Activated T-cell treated with anti-CD3 and anti-CD28 coated beads for 1 hour (primary cell): ENCODE measurements around the gene CC2D1A.
"Not testable (repeated sequence)": the region's sequence is repeated elsewhere in the genome, so short reads cannot be mapped to it uniquely, and the experiment has no call there.

Experiments used
- DNase-seq: peaks from one replicate; pipeline ENCODE4 v3.0.0-alpha.2; 2020; ENCODE audit warnings: low read depth

CC2D1A gene

DNA sequence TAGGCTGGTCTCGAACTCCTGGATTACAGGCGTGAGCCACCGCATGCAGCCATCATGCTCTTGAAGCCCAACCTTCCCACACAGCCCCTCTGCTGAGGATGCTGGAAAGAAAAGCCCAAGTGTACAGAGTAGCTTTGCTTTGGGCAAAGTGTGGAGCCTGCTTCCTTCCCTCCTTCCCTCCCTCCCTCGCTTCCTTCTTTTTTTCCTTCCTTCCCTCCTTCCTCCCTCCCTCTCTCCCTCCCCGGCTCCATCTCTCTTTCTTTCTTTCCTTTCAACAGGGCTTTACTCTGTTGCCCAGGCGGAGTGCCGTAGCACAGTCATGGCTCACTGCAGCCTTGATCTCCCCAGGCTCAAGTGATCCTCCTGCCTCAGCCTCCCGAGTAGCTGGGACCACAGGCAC is 2.7 kb downstream of the CC2D1A start:
- no peak for DNase-seq

DNA sequence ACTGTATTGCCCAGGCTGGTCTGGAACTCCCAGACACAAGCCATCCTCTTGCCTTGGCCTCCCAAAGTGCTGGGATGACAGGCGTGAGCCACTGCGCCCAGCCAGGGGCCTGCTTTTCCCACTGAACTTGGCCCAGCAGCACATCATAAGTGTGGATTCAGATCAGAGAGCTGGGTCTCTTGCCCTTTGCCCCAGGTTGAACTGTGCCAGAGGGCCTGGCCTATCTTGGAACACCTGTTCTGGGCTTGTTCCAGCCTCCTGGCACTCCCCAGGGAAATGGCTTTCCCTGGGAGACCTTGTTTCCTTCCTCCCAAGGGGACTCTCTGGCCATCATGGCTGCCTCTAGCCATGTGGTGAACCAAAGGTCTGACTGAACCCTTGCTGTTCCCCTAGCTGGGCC is 3.4 kb downstream of the CC2D1A start:
- DNase-seq, result no peak

DNA sequence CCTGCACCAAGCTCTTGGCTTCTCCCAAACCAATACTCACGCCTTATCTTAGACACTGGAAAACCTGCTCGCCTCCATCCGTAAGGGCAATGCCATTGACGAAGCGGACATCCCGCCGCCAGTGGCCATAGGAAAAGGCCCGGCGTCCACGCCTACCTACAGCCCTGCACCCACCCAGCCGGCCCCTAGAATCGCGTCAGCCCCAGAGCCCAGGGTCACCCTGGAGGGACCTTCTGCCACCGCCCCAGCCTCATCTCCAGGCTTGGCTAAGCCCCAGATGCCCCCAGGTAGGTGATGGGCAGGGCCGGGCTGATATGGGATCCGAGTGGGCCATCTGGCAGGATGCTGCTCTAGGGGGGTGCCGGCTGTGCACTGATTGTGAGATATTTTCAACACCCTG is 7.4 kb downstream of the CC2D1A start:
- no peak for DNase-seq

DNA sequence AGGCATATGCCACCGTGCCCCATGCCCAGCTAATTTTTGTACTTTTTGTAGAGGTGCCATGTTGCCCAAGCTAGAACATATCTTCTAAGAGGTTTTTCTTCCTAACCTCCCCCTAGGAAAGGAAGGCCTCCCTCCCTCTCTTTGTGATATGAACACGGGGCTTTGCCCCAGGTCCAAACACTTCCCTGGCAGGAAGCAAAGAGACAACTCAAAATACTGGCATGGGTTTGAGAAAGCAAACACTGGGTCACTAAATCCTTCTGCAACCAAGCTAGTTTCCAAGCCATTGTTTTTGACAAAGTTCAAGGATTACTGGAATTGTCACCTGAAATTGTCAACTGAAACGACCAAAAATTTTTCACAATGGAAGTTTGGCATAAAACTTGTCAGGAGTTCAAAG is 8.8 kb downstream of the CC2D1A start:
- no peak for DNase-seq

DNA sequence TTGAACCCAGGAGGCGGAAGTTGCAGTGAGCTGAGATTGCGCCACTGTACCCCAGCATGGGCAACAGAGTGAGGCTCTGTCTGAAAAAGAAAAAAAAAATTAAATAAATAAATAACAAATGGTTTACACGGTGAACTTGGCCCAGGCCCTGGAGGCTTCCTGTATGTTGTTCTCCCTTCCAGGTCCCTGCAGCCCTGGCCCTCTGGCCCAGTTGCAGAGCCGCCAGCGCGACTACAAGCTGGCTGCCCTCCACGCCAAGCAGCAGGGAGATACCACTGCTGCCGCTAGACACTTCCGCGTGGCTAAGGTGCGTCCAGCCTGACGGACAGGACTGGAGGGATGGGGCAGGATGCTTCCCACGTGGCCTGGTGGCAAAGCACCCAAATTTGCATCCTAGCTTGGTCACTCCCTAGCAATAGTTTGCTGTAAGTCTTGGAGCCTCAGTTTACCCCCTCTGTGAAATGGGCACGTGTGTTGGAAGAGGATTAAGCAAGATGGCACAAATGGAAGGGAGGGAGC is 11.9 kb downstream of the CC2D1A start:
- no peak for DNase-seq

DNA sequence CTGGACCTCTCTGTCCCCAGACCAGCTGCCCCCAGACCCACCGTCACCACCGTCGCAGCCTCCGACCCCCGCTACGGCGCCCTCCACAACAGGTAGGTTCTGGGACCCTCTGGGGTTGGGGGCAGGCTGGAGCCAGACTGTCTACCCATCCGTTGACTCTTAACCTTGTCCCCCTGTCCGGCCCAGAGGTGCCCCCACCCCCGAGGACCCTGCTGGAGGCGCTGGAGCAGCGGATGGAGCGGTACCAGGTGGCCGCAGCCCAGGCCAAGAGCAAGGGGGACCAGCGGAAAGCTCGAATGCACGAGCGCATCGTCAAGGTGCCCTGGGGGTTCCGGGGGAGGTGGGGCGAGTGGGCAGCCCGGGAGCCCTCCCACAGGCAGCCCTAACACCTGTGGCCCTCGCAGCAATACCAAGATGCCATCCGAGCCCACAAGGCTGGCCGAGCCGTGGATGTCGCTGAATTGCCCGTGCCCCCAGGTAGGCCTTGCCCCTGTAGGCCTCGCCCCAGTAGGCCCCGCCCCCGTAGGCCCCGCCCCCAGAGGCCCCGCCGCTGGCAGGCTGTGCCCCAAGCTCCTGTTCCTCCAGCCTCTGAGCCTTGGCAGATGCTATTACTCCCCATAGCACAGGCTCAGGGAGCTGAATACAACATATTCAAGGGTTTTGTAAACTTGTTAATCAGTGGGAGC is 12.9 kb downstream of the CC2D1A start:
- no peak for DNase-seq

DNA sequence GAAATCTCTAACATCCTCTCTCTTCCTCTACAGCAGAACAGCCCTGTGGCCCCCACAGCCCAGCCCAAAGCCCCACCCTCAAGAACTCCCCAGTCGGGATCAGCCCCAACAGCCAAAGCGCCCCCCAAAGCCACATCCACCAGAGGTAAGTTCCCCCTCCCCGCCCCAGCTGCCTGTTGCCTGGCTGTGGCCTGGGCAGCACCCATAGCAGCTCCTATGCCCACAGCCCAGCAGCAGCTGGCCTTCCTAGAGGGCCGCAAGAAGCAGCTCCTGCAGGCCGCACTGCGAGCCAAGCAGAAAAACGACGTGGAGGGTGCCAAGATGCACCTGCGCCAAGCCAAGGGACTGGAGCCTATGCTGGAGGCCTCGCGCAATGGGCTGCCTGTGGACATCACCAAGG is 14.5 kb downstream of the CC2D1A start:
- DNase-seq, result no peak

DNA sequence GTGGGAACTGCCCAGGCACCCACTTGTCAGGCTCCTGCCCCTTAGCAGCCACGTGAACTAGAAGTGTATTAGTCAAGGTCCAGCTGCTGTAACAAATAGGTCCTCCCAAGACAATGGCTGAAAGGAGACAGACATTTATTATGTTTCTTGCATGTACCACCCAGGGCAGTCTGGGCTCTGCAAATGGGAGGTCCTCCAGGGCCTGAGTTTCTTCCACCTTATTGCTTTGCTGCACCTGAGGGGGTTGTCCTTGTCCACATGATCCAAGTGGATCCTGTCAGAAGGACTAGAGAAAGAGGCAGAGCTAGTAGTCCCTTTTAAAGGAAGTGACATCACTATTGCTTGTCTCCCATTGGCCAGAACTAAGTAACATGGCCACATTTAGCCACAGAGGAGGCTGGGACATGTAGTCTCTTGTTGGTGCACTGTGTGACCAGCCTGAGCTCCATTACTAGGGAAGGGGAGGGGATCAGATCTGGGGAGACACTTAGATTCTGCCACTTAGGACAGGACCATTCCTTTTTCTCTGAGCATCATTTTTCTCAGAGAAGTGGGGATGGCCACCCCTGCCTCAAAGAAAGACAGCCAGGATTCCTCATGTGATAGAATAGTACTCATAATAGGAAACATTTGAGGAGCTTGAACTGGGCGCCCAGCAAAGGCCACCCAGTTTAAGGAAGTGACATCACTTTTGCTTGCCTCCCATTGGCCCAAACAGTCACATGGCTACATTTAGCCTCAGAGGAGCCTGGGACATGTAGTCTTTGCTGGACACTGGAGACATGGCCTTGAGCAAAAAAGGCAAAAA is 15.1 kb downstream of the CC2D1A start:
- DNase-seq, result no peak

DNA sequence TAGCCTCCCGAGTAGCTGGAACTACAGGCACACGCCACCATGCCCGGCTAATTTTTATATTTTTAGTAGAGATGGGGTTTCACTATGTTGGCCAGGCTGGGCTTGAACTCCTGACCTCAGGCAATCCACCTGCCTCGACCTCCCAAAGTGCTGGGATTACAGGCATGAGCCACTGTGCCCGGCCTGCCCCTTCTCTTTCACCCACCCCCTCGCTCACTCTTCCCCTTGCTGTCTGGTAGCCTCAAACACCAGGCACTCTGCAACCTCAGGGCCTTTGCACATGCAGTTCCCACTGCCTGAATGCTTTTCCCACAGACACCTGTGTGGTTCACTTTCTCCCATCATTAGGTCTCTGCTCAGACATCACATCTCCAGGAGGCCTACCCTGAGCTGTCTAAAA is 16.1 kb downstream of the CC2D1A start:
- DNase-seq, result not testable (repeated sequence)

DNA sequence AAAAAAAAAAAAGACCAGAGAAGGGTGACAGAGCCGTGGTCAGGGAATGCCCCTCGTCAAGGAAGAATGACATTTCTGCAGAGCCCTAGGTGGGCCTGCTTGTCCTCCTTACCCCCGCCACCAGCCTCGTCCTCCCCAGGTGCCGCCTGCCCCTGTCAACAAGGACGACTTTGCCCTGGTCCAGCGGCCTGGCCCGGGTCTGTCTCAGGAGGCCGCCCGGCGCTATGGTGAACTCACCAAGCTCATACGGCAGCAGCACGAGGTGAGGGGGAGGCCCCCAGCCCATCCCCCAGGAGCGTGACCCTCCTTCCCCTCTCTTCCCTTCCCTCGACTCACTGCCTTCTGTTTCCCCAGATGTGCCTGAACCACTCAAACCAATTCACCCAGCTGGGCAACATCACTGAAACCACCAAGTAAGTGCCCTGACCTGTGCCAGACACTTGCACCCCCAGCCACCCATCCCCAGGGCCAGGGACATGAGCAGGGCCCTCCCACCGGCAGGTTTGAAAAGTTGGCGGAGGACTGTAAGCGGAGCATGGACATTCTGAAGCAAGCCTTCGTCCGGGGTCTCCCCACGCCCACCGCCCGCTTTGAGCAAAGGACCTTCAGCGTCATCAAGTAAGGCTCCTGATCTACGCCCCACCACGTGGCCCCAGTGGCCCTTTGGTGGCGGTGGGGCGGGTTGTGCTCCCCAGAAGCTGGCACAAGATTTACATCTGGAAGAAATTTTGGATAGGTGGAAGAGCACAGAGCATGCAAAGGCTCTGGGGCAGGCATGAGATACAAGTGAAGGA is 17.4 kb downstream of the CC2D1A start:
- DNase-seq, result no peak

DNA sequence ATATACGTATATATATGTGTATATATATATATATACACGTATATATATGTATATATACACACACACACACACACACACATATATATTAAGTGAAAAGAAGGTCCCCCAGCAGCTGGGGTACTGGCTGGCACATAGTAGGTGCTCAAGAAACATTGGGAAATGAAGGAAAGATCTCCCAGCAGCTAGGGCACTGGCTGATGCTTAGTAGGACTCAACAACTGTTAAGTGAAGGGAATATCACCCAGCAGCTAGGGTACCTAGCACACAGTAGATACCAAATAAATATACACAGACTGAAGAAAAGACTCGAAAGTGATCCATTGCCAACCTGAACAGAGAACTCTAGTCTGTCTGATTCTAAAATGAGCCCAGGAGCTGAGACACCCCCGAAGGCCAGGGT is 20.0 kb downstream of the CC2D1A start:
- DNase-seq, result no peak

DNA sequence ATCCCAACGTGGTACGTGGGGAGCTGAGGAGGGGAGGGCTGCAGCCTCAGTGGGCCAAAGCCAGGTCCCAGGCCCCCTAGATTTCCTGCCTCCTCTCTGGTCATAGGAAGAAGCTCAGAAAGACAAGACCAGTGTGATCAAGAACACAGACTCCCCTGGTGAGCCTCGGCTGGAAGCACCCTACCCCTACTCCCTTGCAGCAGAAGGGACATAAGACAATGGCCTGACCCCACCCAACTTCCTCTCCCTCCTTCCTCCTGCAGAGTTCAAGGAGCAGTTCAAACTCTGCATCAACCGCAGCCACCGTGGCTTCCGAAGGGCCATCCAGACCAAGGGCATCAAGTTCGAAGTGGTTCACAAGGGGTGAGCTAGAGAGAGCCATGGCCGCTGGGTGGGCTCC is 20.7 kb downstream of the CC2D1A start:
- no peak for DNase-seq

DNA sequence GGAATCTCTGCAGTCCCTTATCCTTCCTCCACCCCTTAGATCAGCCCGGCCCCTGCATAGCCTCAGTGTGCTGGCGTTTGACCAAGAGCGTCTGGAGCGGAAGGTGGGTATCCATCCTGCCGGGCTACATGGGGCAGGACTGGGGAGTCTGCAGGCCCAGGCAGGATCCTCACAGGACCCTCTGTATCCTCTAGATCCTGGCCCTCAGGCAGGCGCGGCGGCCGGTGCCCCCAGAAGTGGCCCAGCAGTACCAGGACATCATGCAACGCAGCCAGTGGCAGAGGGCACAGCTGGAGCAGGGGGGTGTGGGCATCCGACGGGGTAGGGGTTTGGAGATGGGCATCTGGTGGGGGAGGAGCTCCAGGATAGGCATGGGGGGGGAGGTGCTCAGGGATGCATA is 23.3 kb downstream of the CC2D1A start:
- DNase-seq, result no peak

DNA sequence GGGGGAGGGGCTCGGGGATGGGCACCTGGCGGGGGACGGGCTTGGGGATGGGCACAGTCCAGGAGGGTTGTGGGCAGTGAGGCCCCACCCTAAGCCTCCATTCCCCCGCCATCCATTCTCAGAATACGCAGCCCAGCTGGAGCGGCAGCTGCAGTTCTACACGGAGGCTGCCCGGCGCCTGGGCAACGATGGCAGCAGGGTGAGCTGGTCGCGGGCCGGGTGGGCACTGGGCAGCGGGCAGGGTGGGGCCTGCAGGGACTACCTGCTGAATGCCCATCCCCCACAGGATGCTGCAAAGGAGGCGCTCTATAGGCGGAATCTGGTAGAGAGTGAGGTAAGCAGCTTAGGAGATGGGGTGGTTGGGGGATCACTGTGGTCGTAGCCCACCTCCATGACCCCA is 24.0 kb downstream of the CC2D1A start:
- DNase-seq, result no peak

DNA sequence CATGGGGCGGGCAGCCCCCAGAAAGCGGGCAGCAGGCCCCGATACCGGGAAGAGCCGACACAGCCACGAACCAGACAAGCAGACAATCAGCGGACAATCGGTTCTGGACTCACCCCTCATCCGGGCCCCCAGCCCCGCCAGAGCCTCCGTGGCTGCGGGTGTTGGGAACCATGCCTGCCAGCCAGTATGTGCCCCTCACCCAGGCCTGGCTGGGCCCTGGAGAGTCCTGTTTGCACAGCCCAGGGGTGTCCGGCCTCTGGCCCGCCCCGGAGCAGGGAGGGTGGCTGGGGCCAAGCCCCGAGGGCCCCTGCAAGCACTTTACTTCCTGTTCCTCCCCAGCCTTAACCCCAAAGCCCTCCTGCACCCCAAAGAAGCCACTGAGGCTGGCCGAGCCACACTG is 24.4 kb downstream of the CC2D1A start:
- DNase-seq, result no peak

DNA sequence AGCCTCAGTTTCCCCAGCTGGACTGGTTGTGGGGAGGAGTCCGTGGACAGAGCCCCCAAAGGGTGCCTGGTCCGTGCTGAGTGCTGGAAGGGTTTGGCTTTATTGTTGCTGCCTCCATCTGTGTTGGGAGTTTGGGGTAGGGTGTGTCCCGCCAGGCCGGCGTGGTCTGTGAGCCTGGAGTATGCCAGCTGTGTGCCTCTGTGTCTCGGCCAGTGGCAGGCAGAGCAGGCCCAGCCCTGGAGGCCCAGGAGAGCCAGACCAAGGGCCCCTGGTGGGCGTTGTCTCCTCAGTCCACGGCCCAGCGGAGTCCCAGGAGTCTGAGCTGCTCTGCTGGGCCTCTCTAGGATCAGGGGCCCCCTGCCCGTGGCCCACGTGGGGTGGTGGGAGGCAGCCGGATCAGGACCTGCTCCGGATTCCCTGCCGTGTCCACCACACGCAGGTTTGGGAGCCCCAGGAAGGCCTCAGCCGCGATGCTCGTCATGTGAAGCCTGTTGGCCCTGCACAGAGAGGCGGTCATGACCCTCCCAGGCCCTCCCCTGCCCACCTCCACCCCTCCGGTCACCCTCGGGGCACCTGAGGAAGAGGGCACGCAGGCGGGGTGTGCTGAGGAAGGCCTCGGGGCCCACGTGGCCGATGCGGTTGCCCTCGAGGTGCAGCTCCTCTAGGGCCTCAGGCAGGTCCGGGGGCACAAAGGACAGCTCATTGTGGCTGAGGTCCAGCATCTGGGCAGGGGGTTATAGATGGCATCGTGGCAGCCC is 25.6 kb downstream of the CC2D1A start:
- no peak for DNase-seq

DNA sequence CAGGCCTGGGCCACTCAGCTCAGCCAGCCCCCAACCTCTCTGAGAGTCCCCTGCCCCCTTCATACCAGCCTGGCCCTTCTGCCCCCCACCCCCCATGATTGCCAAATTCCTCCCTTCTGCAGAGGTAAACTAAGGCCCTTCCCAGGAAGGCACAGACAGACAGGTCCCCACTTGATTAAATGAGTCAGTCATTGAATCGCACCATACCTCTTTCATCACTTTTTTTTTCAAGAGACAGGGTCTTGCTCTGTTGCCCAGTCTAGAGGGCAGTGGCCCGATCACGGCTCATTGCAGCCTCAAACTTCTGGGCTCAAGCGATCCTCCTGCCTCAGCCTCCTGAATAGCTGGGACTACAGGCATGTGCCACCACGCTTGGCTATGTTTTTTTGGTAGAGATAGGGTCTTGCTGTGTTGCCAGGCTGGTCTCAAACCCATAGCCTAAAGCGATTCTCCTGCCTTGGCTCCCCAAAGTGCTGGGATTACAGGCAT is 26.2 kb downstream of the CC2D1A start:
- DNase-seq, result no peak

DNA sequence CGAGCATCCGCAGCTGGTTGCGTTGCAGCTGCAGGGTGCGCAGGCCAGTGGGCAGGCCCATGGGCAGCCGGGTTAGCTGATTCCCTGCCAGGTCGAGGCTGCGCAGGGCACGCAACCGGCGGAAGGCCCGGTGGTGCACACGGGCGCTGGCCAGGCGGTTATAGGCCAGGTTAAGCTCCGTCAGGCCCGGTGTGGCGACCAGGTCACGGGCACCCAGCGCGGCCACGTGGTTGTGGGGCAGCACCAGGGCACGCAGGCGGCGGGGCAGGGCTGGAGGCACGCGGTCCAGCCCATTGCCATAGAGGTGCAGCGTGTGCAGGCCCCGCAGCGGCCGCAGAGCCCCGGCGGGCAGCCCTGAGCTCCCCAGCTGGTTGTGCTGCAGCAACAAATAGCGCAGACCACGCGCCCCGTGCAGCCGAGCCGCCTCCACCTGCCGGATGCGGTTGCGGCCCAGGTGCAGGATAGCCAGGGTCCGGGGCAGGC is 27.0 kb downstream of the CC2D1A start:
- no peak for DNase-seq

DNA sequence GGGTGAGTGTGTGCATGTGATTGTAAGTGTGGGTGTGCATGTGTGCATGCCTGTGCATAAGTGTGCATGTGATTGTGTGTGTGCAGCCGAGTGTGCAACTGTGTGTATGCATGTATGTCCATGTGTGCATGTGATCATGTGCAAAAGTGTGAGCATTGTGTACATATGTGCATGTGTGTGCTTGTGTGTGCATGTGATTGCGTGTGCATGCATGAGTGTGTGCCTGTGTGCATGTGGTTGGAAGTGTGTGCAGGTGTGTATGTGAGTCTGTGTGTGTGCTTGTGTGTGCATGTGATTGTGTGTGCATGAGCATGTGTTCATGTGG is 28.7 kb downstream of the CC2D1A start:
- DNase-seq, result no peak

DNA sequence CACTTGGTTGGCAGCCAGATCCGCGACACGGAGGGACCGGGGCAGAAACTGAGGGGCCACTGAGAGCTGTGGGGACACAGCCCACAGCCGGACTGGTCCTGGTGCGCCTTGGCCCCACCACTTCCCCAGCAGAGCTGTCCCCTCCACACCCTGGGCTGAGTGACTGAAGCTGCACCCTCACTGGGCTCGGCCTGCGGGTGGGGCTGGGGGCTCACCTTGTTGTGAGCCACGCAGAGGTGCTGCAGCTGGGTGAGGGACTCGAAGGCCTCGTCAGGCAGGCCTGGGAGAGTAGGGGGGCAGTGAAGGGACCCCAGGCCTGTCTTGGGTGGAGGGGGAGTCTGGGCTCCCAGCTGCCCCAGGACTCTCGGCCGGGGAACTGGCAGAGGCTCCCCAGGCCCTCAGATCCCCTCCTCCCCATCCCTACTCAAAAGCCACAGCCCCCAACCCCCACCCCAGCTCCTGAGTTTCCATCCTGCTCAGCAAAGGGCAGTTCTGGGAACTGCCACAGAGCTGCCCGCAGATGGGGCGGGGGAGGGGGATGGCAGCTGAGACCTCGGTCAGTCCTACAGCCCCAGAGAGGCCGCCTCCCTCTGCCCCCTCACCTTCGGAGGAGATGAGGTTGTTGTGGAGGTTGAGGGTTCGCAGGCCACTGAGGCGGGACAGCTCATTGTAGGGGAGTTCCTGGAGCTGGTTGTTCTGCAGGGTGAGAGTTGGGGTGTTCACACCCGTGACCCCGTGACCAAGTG is 29.9 kb downstream of the CC2D1A start:
- DNase-seq, result no peak
